Ishikawa (cell line): ENCODE measurements around the gene ALPP.
"Not testable (repeated sequence)": the region's sequence is repeated elsewhere in the genome, so short reads cannot be mapped to it uniquely, and the experiment has no call there.

ENCODE experiments used
- CEBPB ChIP-seq: IDR thresholded peaks from 2 replicates; pipeline ENCODE4 v1.6.1; 2012
- CREB1 ChIP-seq: IDR thresholded peaks from 2 replicates; pipeline ENCODE4 v1.6.1; 2012; ENCODE audit warnings: low read depth
- EP300 ChIP-seq: IDR thresholded peaks from 2 replicates; pipeline ENCODE4 v1.6.1; 2012; ENCODE audit warnings: borderline replicate concordance
- FOXM1 ChIP-seq: IDR thresholded peaks from 2 replicates; pipeline ENCODE4 v1.6.1; 2012; ENCODE audit warnings: low read depth, borderline replicate concordance
- TAF1 ChIP-seq: IDR thresholded peaks from 2 replicates; pipeline ENCODE4 v1.6.1; 2012; ENCODE audit warnings: low read depth, mild to moderate bottlenecking
- TEAD4 ChIP-seq: IDR thresholded peaks from 2 replicates; pipeline ENCODE4 v1.6.1; 2012
- YY1 ChIP-seq: IDR thresholded peaks from 2 replicates; pipeline ENCODE4 v1.6.1; 2012; ENCODE audit warnings: low read depth
- TF ChIP-seq, protein P1 (sequence below): IDR thresholded peaks from 2 replicates; pipeline ENCODE4 v1.6.1; 2012; ENCODE audit warnings: low read depth, mild to moderate bottlenecking
- TF ChIP-seq, protein P2 (sequence below): IDR thresholded peaks from 2 replicates; pipeline ENCODE4 v1.6.1; 2012

DNA sequence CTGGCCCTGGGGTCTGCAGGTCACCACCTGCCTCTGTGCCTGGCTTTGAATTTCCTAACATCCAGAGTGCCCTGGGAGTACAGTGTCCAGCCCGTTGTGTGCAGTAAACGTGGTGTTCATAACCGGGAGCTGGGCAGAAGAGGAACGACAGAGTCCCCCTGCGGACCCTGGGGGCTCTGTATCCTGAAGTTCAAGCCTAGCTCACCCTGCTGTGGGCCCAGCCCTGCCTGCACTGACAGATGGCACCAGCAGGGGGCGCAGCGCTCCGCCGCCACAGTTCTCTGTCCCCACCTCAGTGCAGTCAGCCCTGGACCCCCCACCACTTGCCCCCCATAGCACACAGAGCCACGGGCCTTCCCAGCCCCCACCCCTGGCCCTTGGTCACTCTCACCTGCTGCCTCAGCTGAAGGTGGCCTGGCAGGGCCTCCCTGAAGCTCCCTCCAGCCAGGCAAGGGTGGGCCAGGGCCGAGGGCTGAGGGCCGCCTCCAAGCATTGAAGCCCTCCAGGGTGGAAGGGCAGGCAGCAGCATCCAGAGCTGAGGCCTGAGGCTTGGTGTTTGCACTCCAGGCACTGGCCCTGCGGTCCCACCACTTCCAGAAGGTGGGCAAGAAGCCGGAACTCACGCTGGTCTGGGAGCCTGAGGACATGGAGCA, 43.2 kb upstream of the ALPP start:
- TF ChIP-seq EP300, CEBPB, TAF1, YY1, FOXM1, CREB1, TEAD4: not testable (repeated sequence)
- TF ChIP-seq, protein P1, sequence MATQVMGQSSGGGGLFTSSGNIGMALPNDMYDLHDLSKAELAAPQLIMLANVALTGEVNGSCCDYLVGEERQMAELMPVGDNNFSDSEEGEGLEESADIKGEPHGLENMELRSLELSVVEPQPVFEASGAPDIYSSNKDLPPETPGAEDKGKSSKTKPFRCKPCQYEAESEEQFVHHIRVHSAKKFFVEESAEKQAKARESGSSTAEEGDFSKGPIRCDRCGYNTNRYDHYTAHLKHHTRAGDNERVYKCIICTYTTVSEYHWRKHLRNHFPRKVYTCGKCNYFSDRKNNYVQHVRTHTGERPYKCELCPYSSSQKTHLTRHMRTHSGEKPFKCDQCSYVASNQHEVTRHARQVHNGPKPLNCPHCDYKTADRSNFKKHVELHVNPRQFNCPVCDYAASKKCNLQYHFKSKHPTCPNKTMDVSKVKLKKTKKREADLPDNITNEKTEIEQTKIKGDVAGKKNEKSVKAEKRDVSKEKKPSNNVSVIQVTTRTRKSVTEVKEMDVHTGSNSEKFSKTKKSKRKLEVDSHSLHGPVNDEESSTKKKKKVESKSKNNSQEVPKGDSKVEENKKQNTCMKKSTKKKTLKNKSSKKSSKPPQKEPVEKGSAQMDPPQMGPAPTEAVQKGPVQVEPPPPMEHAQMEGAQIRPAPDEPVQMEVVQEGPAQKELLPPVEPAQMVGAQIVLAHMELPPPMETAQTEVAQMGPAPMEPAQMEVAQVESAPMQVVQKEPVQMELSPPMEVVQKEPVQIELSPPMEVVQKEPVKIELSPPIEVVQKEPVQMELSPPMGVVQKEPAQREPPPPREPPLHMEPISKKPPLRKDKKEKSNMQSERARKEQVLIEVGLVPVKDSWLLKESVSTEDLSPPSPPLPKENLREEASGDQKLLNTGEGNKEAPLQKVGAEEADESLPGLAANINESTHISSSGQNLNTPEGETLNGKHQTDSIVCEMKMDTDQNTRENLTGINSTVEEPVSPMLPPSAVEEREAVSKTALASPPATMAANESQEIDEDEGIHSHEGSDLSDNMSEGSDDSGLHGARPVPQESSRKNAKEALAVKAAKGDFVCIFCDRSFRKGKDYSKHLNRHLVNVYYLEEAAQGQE, result not testable (repeated sequence)
- TF ChIP-seq, protein P2, sequence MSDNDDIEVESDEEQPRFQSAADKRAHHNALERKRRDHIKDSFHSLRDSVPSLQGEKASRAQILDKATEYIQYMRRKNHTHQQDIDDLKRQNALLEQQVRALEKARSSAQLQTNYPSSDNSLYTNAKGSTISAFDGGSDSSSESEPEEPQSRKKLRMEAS, result not testable (repeated sequence)
